ENCODE measurements around the gene TMEM86B.

Gene TMEM86B

GRCh38 chr19:55230329-55230728, 1.8 kb upstream of the TMEM86B start:
- TF ChIP-seq, protein P1, sequence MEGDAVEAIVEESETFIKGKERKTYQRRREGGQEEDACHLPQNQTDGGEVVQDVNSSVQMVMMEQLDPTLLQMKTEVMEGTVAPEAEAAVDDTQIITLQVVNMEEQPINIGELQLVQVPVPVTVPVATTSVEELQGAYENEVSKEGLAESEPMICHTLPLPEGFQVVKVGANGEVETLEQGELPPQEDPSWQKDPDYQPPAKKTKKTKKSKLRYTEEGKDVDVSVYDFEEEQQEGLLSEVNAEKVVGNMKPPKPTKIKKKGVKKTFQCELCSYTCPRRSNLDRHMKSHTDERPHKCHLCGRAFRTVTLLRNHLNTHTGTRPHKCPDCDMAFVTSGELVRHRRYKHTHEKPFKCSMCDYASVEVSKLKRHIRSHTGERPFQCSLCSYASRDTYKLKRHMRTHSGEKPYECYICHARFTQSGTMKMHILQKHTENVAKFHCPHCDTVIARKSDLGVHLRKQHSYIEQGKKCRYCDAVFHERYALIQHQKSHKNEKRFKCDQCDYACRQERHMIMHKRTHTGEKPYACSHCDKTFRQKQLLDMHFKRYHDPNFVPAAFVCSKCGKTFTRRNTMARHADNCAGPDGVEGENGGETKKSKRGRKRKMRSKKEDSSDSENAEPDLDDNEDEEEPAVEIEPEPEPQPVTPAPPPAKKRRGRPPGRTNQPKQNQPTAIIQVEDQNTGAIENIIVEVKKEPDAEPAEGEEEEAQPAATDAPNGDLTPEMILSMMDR (IDR thresholded peaks at IDR 0.05; ENCODE audit: borderline replicate concordance, insufficient read depth, low read depth, low read length): no peak
- no peak overlapping the region for H3K4me3 ChIP-seq (ENCODE audit: low read depth, low read length)

DNA sequence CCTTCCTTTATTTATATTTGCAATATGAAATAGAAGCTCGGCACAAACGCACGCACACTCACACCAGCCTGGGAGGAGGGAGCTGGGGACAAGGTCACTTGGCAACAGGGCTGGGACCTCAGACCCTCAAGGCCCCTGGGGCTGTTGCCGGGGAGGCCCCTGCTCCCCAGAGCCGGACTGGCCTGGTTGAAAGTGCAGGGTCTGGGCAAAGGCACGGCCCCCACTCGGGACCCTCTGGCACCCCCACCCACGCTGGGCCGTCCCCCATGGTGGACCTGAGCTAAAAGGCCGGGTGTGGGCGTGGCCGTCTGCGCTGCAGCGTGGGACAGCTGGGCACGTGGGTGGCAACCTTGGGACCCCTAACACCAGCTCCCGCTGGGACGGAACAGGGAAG, 1.2 kb upstream of the TMEM86B start:
- H3K4me3 ChIP-seq (ENCODE audit: low read depth, low read length): no peak overlapping the region
- TF ChIP-seq, protein P1 (IDR thresholded peaks at IDR 0.05; ENCODE audit: borderline replicate concordance, insufficient read depth, low read depth, low read length): no peak

GRCh38 chr19:55229145-55229788, 704 bp upstream of the TMEM86B start:
- no peak overlapping the region for H3K4me3 ChIP-seq (ENCODE audit: low read depth, low read length)
- TF ChIP-seq, protein P1 (IDR thresholded peaks at IDR 0.05; ENCODE audit: borderline replicate concordance, insufficient read depth, low read depth, low read length): no peak

DNA sequence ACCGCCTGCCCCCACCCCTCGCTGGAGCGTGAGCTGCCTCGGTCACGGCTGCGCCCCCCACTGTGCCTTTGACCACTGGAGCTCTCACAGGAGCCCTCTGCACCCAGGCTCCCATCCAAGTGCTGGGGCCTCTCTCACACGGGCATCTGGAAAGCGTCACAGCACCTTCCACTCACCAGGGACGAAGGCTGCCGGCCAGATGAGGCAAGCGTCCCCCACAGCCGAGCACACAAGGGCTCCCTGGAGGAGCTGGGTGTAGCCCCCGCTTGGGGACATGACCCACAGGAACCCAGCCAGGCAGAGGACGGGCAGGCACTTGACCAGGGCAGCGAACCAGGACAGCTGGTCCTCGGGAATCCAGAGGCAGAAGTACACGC, 560 bp downstream of the TMEM86B start:
- TF ChIP-seq, protein P1 (IDR thresholded peaks at IDR 0.05; ENCODE audit: borderline replicate concordance, insufficient read depth, low read depth, low read length): no peak
- no peak overlapping the region for H3K4me3 ChIP-seq (ENCODE audit: low read depth, low read length)

- TF ChIP-seq, protein P1 (IDR thresholded peaks at IDR 0.05; ENCODE audit: borderline replicate concordance, insufficient read depth, low read depth, low read length): no peak
- no peak overlapping the region for H3K4me3 ChIP-seq (ENCODE audit: low read depth, low read length)
These were observed 1.1 kb downstream of the TMEM86B start for GRCh38 chr19:55227241-55228014.

- TF ChIP-seq, protein P1 (IDR thresholded peaks at IDR 0.05; ENCODE audit: borderline replicate concordance, insufficient read depth, low read depth, low read length): no peak
- no peak overlapping the region for H3K4me3 ChIP-seq (ENCODE audit: low read depth, low read length)
These were observed 1.8 kb downstream of the TMEM86B start for GRCh38 chr19:55226788-55227187.

GRCh38 chr19:55226273-55226672, 2.3 kb downstream of the TMEM86B start:
- H3K4me3 ChIP-seq (ENCODE audit: low read depth, low read length): no peak overlapping the region
- TF ChIP-seq, protein P1 (IDR thresholded peaks at IDR 0.05; ENCODE audit: borderline replicate concordance, insufficient read depth, low read depth, low read length): no peak

Measured in GM12875 (cell line).